Measurements from ENCODE around the gene MGLL.

DNA sequence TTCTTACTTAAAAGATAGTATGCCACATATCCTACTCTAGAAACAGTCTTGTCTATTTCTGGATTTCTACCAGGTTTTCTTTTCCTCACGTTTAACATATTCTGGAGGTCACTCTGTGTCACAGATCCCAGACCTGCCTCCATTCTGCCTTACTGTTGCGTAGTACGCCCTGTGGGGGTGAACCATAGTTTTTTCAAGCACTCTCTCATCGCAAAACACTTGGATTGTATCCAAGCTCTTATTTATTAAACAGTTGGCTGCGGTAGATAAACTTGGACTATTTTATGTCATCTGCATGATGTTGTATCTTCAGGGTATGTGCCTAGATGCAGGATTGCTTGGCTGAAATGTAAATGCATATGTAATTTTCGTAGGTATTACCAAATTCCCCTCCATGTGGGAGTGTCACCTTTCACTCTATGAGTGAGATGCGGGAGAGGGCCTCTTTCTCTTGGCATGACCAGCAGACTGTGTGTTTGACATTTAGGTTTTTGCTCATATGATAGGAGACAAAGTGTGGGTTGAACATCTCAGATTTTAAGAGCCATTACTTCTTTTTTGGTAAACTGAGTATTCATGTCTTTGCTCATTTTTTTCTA is 93.8 kb downstream of the MGLL start:
- TF ChIP-seq, protein P1, sequence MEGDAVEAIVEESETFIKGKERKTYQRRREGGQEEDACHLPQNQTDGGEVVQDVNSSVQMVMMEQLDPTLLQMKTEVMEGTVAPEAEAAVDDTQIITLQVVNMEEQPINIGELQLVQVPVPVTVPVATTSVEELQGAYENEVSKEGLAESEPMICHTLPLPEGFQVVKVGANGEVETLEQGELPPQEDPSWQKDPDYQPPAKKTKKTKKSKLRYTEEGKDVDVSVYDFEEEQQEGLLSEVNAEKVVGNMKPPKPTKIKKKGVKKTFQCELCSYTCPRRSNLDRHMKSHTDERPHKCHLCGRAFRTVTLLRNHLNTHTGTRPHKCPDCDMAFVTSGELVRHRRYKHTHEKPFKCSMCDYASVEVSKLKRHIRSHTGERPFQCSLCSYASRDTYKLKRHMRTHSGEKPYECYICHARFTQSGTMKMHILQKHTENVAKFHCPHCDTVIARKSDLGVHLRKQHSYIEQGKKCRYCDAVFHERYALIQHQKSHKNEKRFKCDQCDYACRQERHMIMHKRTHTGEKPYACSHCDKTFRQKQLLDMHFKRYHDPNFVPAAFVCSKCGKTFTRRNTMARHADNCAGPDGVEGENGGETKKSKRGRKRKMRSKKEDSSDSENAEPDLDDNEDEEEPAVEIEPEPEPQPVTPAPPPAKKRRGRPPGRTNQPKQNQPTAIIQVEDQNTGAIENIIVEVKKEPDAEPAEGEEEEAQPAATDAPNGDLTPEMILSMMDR (IDR thresholded peaks at IDR 0.05 in 2 of 3, conservative IDR thresholded peaks at IDR 0.05 in 1 of 3; ENCODE audit: borderline replicate concordance in 1 of 3, insufficient read depth in 1 of 3, low read depth in 2 of 3, low read length in 2 of 3) = no peak
- TF ChIP-seq EZH2 (IDR thresholded peaks at IDR 0.05) (no peak), SIN3A (IDR thresholded peaks at IDR 0.05; ENCODE audit: low read depth) (no peak), TCF7L2 (IDR thresholded peaks at IDR 0.05; ENCODE audit: borderline replicate concordance, extremely low read depth, insufficient read depth, insufficient read length) (no peak)
- TF ChIP-seq, protein P2, sequence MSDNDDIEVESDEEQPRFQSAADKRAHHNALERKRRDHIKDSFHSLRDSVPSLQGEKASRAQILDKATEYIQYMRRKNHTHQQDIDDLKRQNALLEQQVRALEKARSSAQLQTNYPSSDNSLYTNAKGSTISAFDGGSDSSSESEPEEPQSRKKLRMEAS (IDR thresholded peaks at IDR 0.05) = no peak
